ENCODE measurements around the gene SLC29A1. TPM values are rescaled to one million over a fixed set of nuclear protein-coding genes. Genes with fewer than 3 reads are reported as not detected.

The SLC29A1 gene
- total RNA-seq, 1 donor from 2014 or later, result 71.7 TPM

GRCh38 chr6:44260451-44261297 is 37.3 kb downstream of the SLC29A1 start:
- no peak for DNase-seq (ENCODE audit: low spot score)
- intact Hi-C loops (cut with DNase I), result no loop called here

GRCh38 chr6:44261581-44261980 is 38.2 kb downstream of the SLC29A1 start:
- intact Hi-C loops (cut with DNase I), result no loop called here
- ATAC-seq (no peak), DNase-seq (ENCODE audit: low spot score) (no peak)

More at GRCh38 chr6:44260451-44261297, 37.3 kb downstream of the SLC29A1 start:
- ATAC-seq, result no peak

GRCh38 chr6:44262467-44263353 is 39.3 kb downstream of the SLC29A1 start:
- ATAC-seq (no peak), DNase-seq (ENCODE audit: low spot score) (no peak)
- intact Hi-C loops (cut with DNase I), result no loop called here

GRCh38 chr6:44263354-44264100 is 40.1 kb downstream of the SLC29A1 start:
- ATAC-seq, result no peak
- intact Hi-C loops (cut with DNase I), result no loop called here

GRCh38 chr6:44264154-44265006 is 41.0 kb downstream of the SLC29A1 start:
- intact Hi-C loops (cut with DNase I), result loop anchor here (5.0 kb wide), 1 partner anchor 1592 kb away; no protein-coding TSS in a partner anchor
- ATAC-seq (peak; percentile 29), DNase-seq (ENCODE audit: low spot score) (no peak)

More at GRCh38 chr6:44263354-44264100, 40.1 kb downstream of the SLC29A1 start:
- DNase-seq (ENCODE audit: low spot score), result no peak

GRCh38 chr6:44265007-44265721 is 41.8 kb downstream of the SLC29A1 start, which contains the start of gene NFKBIE:
Gene NFKBIE, minus strand, starts transcription at chr6:44265551. Its CDS starts 205 bp downstream, at chr6:44265346.
- ATAC-seq (peak; percentile 94), DNase-seq (ENCODE audit: low spot score) (peak; percentile 99)
- intact Hi-C loops (cut with DNase I), result loop anchor here (5.0 kb wide), 1 partner anchor 1593 kb away; no protein-coding TSS in a partner anchor

- DNase-seq (ENCODE audit: low spot score) (no peak), ATAC-seq (no peak)
- intact Hi-C loops (cut with DNase I), result loop anchor here (5.0 kb wide), 1 partner anchor 1593 kb away; no protein-coding TSS in a partner anchor
These were observed 42.4 kb downstream of the SLC29A1 start for GRCh38 chr6:44265722-44266233.

- intact Hi-C loops (cut with DNase I), result loop anchor here (5.0 kb wide), 1 partner anchor 1594 kb away; no protein-coding TSS in a partner anchor
- ATAC-seq (no peak), DNase-seq (ENCODE audit: low spot score) (no peak)
These were observed 43.0 kb downstream of the SLC29A1 start for GRCh38 chr6:44266347-44266746.

- DNase-seq (ENCODE audit: low spot score), result no peak
- intact Hi-C loops (cut with DNase I), result loop anchor here (5.0 kb wide), 1 partner anchor 1595 kb away; no protein-coding TSS in a partner anchor
- ATAC-seq, result no peak
These were observed 43.9 kb downstream of the SLC29A1 start for GRCh38 chr6:44267252-44267651.

GRCh38 chr6:44268095-44268628 is 44.8 kb downstream of the SLC29A1 start:
- intact Hi-C loops (cut with DNase I), result loop anchor here (5.0 kb wide), 1 partner anchor 1596 kb away; no protein-coding TSS in a partner anchor
- DNase-seq (ENCODE audit: low spot score) (no peak), ATAC-seq (no peak)

GRCh38 chr6:44269178-44269920 is 46.0 kb downstream of the SLC29A1 start:
- intact Hi-C loops (cut with DNase I), result loop anchor here (5.0 kb wide), 1 partner anchor 1597 kb away; no protein-coding TSS in a partner anchor
- ATAC-seq (no peak), DNase-seq (ENCODE audit: low spot score) (no peak)

GRCh38 chr6:44269921-44270525 is 46.6 kb downstream of the SLC29A1 start, which contains the start of gene TMEM151B:
Gene TMEM151B, plus strand, starts transcription at chr6:44270450. Its CDS starts 293 bp downstream, at chr6:44270743.
- ATAC-seq (no peak), DNase-seq (ENCODE audit: low spot score) (no peak)
- intact Hi-C loops (cut with DNase I), result loop anchor here (5.0 kb wide), 1 partner anchor 1598 kb away; no protein-coding TSS in a partner anchor

- ATAC-seq, result no peak
- intact Hi-C loops (cut with DNase I), result no loop called here
- DNase-seq (ENCODE audit: low spot score), result no peak
These were observed 47.4 kb downstream of the SLC29A1 start for GRCh38 chr6:44270526-44271405.

GRCh38 chr6:44271406-44271723 is 48.0 kb downstream of the SLC29A1 start:
- ATAC-seq, result no peak
- no peak for DNase-seq (ENCODE audit: low spot score)
- intact Hi-C loops (cut with DNase I), result no loop called here
